GM18511 (cell line): ENCODE data around the gene CNTD1.
"Not testable (repeated sequence)": the region's sequence is repeated elsewhere in the genome, so short reads cannot be mapped to it uniquely, and the experiment has no call there.

Source experiments
- ATAC-seq: cut with Tn5 transposase; IDR thresholded peaks from one replicate; pipeline ENCODE4 v1.9.1; 2021; ENCODE audit warnings: mild to moderate bottlenecking, moderate library complexity; ENCODE audit not compliant: unreplicated experiment

Gene CNTD1

DNA sequence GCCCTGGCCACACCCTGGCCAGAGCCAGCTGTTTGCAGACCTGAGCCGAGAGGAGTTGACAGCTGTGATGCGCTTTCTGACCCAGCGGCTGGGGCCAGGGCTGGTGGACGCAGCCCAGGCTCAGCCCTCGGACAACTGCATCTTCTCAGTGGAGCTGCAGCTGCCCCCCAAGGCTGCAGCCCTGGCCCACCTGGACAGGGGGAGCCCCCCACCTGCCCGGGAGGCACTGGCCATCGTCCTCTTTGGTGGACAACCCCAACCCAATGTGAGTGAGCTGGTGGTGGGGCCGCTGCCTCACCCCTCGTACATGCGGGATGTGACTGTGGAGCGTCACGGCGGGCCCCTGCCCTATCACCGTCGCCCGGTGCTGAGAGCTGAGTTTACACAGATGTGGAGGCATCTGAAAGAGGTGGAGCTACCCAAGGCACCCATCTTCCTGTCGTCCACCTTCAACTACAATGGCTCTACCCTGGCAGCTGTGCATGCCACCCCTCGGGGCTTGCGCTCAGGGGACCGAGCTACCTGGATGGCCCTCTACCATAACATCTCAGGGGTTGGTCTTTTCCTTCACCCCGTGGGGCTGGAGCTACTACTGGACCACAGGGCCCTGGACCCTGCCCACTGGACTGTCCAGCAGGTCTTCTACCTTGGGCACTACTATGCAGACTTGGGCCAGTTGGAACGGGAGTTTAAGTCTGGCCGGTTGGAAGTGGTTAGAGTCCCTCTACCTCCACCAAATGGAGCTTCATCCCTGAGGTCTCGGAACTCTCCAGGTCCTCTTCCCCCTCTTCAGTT is 46.3 kb downstream of the CNTD1 start:
- no peak for ATAC-seq

DNA sequence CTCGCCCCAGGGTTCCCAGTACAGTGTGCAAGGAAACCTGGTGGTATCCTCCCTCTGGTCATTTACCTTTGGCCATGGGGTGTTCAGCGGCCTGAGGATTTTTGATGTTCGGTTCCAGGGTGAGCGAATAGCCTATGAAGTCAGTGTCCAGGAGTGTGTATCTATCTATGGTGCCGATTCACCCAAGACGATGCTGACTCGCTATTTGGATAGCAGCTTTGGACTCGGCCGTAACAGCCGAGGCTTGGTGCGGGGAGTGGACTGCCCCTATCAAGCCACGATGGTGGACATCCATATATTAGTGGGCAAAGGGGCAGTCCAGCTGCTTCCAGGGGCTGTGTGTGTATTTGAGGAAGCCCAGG is 46.9 kb downstream of the CNTD1 start:
- ATAC-seq = no peak

DNA sequence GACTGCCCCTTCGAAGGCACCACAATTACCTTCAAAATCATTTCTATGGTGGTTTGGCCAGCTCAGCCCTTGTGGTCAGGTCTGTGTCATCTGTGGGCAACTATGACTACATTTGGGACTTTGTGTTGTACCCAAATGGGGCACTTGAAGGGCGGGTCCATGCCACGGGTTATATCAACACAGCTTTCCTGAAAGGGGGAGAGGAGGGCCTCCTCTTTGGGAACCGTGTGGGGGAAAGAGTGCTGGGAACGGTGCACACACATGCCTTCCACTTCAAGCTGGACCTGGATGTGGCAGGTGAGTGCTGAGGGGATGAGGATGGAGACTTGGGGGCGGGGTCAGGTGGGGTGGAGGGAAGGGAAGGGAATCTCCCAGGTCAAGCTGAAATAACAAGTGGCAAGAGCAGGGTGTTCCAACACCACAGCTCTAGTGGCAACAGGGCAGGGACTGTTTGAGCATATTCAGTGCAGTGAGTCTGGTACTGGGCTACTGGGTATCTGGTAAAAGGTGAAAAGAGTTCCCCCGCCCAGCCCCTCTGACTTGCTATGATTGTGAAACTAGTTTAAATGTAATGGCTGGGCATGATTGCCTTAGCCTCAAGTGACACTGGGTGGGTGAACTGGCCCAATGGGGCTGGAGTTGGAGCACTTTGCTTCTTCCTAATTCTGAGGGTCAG is 47.4 kb downstream of the CNTD1 start:
- no peak for ATAC-seq

DNA sequence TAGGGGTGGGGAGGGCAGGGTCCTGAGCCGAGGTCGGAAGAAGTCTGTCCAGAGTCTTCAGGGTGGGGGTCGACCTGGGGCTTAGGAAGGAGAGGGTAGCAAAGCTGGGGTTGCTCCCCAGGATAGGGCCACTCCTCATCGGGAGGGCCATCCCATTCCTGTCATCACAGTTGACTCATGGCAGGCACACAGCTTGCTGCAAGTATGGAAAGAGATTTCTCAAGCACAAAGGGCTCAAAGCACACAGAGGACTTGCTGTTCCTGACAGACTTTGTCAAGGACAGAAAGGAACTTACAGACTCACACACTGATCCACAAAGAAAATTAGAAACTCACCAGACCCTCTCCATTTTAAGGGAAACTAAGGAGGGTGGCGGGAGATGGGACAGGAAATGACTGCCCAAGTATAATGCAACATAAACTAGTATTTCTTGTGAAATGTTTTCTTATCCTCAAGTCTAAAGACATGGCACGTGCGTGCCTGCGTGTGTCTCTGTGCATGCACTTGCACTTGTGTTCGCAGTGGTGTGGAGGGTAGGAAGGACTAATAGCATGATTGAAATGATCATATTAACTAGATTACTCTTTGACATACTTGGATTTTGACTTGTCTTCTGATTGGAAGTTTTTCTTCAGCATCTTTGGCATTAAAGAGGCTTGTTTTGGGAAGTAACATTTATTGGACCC is 48.1 kb downstream of the CNTD1 start:
- no peak for ATAC-seq

DNA sequence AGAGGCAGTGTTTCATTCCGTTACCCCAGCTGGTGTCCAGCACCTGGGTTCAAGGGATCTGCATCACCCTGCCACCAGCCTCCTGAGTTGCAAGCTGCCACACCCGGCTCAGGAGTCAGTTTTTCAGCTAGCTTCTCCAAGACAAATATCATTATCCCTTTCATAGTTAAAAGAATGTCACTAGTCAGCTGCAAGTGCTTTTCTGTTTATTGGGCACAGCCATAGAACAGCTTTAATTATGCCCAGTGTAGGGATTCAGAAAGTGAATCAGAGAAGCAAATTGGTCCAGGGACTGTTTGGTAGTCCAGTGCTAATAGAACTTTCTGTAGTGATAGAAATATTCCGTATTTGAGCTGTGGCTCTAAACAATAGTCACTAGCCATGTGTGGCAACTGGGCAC is 49.4 kb downstream of the CNTD1 start:
- ATAC-seq = no peak

DNA sequence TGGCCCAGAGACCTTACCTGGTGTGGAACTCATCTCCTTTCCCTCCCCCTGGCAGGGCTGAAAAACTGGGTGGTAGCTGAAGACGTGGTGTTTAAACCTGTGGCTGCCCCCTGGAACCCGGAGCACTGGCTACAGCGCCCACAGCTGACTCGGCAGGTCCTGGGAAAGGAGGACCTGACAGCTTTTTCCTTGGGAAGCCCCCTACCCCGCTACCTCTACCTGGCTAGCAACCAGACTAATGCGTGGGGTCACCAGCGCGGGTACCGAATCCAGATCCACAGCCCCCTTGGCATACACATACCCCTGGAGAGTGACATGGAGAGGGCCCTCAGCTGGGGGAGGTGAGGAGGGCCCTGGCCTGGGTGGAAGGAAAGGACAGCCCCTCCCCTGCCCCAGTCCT is 50.4 kb downstream of the CNTD1 start:
- no peak for ATAC-seq

DNA sequence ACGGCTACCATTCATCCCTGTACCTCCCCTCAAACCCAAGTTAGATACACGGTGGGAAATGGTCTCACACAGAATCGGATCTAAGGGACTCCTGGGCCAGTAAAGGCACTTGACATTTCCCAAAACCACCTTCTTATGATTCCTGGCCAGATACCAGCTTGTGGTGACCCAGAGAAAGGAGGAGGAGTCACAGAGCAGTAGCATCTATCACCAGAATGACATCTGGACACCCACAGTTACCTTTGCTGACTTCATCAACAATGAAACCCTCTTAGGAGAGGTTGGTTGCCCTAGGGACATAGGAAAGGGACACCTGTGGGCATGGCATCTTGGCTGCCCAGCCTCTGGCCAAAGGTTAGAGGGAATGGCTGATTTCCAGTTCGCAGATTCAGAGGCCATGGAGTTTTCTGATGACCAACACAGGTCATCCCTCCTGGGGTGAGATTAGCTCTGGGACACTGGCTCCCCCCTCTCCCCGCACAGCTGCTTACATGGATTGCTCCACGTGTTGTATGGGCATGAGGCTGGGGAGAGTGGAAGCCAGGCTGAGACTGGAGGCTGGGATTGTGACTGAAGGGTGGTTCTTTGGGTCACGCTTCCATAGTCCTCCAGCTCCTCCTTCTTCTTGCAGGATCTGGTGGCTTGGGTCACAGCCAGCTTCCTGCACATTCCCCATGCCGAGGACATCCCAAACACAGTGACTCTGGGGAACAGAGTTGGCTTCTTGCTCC is 51.0 kb downstream of the CNTD1 start:
- ATAC-seq = no peak

DNA sequence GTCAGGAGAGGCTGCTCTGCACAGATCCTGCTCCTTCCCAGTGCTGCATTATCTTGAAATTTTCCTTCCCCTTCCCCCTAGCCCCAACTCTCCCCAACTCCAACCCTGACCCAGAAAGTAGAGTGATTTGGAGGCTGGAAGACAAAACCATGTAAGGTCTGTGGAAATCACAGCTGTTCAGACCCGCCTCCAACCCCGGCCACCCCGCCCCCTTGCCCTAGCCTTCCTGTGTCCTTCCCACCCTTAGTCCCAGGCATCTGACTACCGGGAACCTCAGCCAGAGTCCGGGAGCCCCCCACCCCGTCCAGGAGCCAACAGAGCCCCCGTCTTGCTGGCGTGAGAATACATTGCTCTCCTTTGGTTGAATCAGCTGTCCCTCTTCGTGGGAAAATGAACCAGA is 52.3 kb downstream of the CNTD1 start, which contains the start of gene AOC3:
Gene AOC3, plus strand, starts transcription at position 246 of the 400 bp plus-strand sequence. Its CDS starts 145 bp downstream, at position 391.
- ATAC-seq = no peak

DNA sequence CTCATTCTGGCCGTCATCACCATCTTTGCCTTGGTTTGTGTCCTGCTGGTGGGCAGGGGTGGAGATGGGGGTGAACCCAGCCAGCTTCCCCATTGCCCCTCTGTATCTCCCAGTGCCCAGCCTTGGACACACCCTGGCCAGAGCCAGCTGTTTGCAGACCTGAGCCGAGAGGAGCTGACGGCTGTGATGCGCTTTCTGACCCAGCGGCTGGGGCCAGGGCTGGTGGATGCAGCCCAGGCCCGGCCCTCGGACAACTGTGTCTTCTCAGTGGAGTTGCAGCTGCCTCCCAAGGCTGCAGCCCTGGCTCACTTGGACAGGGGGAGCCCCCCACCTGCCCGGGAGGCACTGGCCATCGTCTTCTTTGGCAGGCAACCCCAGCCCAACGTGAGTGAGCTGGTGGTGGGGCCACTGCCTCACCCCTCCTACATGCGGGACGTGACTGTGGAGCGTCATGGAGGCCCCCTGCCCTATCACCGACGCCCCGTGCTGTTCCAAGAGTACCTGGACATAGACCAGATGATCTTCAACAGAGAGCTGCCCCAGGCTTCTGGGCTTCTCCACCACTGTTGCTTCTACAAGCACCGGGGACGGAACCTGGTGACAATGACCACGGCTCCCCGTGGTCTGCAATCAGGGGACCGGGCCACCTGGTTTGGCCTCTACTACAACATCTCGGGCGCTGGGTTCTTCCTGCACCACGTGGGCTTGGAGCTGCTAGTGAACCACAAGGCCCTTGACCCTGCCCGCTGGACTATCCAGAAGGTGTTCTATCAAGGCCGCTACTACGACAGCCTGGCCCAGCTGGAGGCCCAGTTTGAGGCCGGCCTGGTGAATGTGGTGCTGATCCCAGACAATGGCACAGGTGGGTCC is 52.9 kb downstream of the CNTD1 start:
- not testable (repeated sequence) for ATAC-seq

DNA sequence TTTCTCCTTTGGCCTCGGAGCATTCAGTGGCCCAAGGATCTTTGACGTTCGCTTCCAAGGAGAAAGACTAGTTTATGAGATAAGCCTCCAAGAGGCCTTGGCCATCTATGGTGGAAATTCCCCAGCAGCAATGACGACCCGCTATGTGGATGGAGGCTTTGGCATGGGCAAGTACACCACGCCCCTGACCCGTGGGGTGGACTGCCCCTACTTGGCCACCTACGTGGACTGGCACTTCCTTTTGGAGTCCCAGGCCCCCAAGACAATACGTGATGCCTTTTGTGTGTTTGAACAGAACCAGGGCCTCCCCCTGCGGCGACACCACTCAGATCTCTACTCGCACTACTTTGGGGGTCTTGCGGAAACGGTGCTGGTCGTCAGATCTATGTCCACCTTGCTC is 53.7 kb downstream of the CNTD1 start:
- ATAC-seq = no peak

DNA sequence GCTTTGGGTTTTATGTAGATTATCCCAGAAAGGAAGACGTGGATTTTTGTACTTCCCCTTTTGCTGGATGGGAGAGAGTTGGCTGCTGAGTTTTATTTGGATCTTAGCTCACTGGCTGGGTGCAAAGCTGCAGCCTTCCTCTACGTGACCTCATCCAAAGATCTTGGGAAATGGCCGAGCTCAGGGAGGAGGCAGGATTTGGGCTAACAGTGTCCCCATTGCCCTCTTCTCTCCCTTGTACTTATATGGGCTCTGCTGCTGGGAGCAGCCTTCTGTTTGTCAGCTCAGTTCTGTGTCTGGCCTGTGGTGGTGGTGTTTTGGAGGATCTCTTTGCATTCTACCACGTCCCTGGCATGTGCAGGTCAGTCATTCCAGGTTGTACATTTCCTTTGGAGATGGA is 54.3 kb downstream of the CNTD1 start:
- ATAC-seq = no peak

DNA sequence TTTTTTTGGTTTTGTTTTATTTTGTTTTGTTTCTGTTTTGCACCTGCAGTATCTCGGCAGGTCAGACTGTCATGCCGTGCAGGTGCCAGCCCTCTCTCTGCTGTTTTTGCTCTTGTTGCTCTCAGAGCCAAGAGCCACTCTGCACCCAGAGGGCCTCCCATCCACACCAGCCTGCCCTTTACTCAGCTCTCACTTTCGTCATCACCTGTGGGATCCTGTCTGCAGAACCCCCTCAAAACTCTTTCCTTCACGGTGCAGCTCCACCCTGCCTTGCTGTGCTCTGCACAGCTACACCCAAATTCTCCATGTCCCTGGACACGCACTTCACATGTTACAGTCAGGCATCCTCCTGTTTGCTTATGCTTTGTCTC is 54.9 kb downstream of the CNTD1 start:
- ATAC-seq = no peak

DNA sequence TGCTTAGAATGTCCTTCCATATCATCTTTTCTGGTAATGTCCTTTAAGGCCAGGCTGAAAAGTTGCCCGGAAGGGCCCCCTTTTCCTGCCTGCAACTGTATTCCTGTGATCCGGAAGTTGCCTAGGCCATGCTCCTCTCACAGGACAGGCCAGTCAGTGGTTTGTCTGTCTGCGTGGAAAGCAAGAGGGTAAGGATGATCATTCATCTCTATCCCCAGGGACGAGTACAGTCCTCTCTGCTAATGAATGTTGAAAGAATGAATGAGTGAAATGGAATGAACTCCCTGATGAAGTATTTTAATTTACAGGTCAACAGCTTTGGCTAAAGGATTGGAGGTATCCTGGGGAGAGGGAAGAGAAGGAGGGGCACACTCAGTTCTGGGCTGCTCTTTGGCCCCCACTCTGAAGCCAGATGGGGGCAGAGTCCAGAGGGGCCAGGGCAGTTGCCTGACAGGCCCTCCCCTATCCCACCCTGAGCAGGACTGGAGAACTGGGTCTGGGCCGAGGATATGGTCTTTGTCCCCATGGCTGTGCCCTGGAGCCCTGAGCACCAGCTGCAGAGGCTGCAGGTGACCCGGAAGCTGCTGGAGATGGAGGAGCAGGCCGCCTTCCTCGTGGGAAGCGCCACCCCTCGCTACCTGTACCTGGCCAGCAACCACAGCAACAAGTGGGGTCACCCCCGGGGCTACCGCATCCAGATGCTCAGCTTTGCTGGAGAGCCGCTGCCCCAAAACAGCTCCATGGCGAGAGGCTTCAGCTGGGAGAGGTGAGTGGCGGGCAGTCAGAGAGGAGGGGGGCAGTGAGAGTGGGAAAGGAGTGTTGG is 55.5 kb downstream of the CNTD1 start:
- no peak for ATAC-seq

DNA sequence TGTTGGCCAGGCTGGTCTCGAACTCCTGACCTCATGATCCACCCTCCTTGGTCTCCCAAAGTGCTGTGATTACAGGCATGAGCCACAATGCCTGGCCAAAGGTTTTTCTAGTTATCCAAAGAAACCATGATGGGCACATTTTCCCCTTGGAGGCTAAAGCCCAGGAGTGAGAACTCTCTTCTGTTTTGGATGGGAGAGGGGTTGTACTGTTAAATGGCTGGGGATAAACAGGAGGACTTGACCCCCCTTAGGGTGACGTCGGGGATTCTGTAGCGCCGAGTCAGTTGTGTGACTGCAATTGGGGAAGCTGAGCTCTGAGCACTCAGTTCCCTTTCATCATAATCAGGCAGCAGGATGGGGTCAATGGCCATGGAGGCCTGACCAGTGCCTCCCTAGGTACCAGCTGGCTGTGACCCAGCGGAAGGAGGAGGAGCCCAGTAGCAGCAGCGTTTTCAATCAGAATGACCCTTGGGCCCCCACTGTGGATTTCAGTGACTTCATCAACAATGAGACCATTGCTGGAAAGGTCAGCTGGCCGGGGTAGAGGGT is 56.5 kb downstream of the CNTD1 start:
- no peak for ATAC-seq

DNA sequence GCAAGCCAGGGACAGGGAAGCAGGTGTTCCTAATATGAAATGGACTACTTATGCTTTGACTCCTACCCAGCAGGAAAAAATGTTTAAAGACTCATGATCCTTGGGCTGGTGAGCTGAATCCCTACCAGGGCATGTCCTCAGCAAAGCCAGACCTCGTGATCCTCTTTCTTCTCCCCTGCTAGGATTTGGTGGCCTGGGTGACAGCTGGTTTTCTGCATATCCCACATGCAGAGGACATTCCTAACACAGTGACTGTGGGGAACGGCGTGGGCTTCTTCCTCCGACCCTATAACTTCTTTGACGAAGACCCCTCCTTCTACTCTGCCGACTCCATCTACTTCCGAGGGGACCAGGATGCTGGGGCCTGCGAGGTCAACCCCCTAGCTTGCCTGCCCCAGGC is 57.4 kb downstream of the CNTD1 start:
- not testable (repeated sequence) for ATAC-seq

DNA sequence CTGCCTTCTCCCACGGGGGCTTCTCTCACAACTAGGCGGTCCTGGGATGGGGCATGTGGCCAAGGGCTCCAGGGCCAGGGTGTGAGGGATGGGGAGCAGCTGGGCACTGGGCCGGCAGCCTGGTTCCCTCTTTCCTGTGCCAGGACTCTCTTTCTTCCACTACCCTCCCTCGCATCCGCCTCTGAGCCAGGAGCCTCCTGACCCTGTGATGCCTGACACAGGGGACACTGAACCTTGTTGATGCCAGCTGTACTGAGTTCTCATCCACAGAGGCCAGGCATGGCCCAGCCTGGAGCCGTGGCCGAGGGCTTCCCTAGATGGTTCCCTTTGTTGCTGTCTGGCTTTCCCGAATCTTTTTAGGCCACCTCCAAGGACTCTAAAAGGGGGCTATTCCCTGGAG is 57.9 kb downstream of the CNTD1 start:
- not testable (repeated sequence) for ATAC-seq

DNA sequence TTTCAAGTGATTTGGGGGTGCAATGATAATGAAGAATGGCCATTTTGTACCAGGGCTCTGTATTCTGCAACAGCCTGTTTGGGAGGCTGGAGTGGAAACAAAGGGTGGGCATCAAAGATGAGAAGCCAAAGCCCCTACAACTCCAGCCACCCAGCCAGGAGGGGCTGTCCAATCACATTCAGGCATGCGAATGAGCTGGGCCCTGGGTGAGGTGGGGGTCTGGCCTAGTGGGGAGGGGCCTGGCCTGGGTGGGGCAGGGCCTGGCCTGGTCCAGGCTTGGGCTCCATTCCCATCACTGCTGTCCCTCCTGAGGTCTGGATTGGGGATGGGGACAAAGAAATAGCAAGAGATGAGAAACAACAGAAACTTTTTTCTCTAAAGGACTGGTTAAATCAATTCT is 58.7 kb downstream of the CNTD1 start:
- ATAC-seq = no peak
